OCI-M1 (cell line): ENCODE results near the gene FRMD4A.
"Not testable (repeated sequence)": the region's sequence is repeated elsewhere in the genome, so short reads cannot be mapped to it uniquely, and the experiment has no call there.

ENCODE experiments used
- DNase-seq: peaks from one replicate; lab custom pipeline; 2025; lab: John Stamatoyannopoulos, UW

Gene FRMD4A

GRCh38 chr10:14146501-14146900 is 184.2 kb downstream of the FRMD4A start:
- DNase-seq, result no peak

GRCh38 chr10:14146025-14146424 is 184.7 kb downstream of the FRMD4A start:
- DNase-seq, result no peak

GRCh38 chr10:14144451-14144850 is 186.3 kb downstream of the FRMD4A start:
- DNase-seq, result no peak

- DNase-seq, result no peak
Observed at GRCh38 chr10:14142606-14143250, 188.0 kb downstream of the FRMD4A start.

GRCh38 chr10:14141283-14141682 is 189.4 kb downstream of the FRMD4A start:
- no peak for DNase-seq

GRCh38 chr10:14137391-14137790 is 193.3 kb downstream of the FRMD4A start:
- no peak for DNase-seq

GRCh38 chr10:14135196-14135595 is 195.5 kb downstream of the FRMD4A start:
- DNase-seq, result not testable (repeated sequence)

GRCh38 chr10:14134275-14134674 is 196.4 kb downstream of the FRMD4A start:
- DNase-seq, result no peak

- DNase-seq, result no peak
Observed at GRCh38 chr10:14131261-14131960, 199.3 kb downstream of the FRMD4A start.

- no peak for DNase-seq
Observed at GRCh38 chr10:14129770-14130169, 201.0 kb downstream of the FRMD4A start.

GRCh38 chr10:14128519-14128918 is 202.2 kb downstream of the FRMD4A start:
- DNase-seq, result no peak

- no peak for DNase-seq
Observed at GRCh38 chr10:14126697-14127440, 203.9 kb downstream of the FRMD4A start.

- no peak for DNase-seq
Observed at GRCh38 chr10:14125564-14125963, 205.2 kb downstream of the FRMD4A start.

GRCh38 chr10:14124941-14125340 is 205.8 kb downstream of the FRMD4A start:
- DNase-seq, result no peak

GRCh38 chr10:14123139-14123538 is 207.6 kb downstream of the FRMD4A start:
- DNase-seq, result no peak

- DNase-seq, result no peak
Observed at GRCh38 chr10:14120812-14121211, 209.9 kb downstream of the FRMD4A start.

GRCh38 chr10:14118953-14119352 is 211.8 kb downstream of the FRMD4A start:
- no peak for DNase-seq

GRCh38 chr10:14116837-14117236 is 213.9 kb downstream of the FRMD4A start:
- no peak for DNase-seq

GRCh38 chr10:14116021-14116420 is 214.7 kb downstream of the FRMD4A start:
- no peak for DNase-seq

- DNase-seq, result no peak
Observed at GRCh38 chr10:14114791-14115190, 215.9 kb downstream of the FRMD4A start.

- no peak for DNase-seq
Observed at GRCh38 chr10:14112056-14112455, 218.7 kb downstream of the FRMD4A start.

GRCh38 chr10:14111208-14111607 is 219.5 kb downstream of the FRMD4A start:
- no peak for DNase-seq

GRCh38 chr10:14106828-14107227 is 223.9 kb downstream of the FRMD4A start:
- no peak for DNase-seq
